LNCaP clone FGC (cell line): ENCODE measurements around the gene FCHO2.

Experiments
- DNase-seq: peaks from one replicate; pipeline ENCODE4 v3.0.0-alpha.2; 2011; ENCODE audit warnings: low read depth
- H3K4me3 ChIP-seq: 2 replicates; pipeline ENCODE4 v1.5.1; 2011; ENCODE audit warnings: mild to moderate bottlenecking, low read depth, low read length, control low read depth
- TF ChIP-seq, protein P1 (sequence below): IDR thresholded peaks from 2 replicates; pipeline ENCODE4 v1.5.1; 2012; ENCODE audit warnings: mild to moderate bottlenecking; ENCODE audit not compliant: control insufficient read depth, insufficient read depth; ENCODE audit errors: extremely low read depth

The FCHO2 gene

DNA sequence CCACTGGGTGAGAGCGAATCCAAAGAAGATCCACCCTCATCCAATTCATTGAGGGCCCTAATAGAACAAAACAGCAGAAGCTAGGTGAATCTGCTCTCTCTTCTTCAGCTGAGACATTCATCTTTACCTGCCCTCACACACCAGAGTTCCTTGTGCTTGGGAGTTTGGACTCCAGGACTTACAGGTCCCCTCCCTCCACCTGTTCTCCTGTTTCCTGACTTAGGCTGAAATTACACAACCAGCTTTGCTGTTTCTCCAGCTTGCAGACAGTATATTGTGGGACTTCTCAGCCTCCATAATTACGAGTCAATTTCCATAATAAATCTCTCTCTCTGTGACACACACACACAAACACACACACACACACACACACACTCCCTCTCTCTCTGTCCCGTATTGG is 183.6 kb downstream of the FCHO2 start:
- H3K4me3 ChIP-seq, result no peak overlapping the region
- TF ChIP-seq, protein P1, sequence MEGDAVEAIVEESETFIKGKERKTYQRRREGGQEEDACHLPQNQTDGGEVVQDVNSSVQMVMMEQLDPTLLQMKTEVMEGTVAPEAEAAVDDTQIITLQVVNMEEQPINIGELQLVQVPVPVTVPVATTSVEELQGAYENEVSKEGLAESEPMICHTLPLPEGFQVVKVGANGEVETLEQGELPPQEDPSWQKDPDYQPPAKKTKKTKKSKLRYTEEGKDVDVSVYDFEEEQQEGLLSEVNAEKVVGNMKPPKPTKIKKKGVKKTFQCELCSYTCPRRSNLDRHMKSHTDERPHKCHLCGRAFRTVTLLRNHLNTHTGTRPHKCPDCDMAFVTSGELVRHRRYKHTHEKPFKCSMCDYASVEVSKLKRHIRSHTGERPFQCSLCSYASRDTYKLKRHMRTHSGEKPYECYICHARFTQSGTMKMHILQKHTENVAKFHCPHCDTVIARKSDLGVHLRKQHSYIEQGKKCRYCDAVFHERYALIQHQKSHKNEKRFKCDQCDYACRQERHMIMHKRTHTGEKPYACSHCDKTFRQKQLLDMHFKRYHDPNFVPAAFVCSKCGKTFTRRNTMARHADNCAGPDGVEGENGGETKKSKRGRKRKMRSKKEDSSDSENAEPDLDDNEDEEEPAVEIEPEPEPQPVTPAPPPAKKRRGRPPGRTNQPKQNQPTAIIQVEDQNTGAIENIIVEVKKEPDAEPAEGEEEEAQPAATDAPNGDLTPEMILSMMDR, result no peak
- DNase-seq, result no peak
